SIG-M5 treated with dmso at 0.1 percent for 504 hours (cell line): ENCODE results near the gene FBXL2.

Source experiments
- DNase-seq: peaks from one replicate; lab custom pipeline; 2025; ENCODE audit not compliant: unreplicated experiment; lab: John Stamatoyannopoulos, UW

The FBXL2 gene

GRCh38 chr3:33277193-33277882, at the start of gene FBXL2:
Gene FBXL2, plus strand, starts transcription at chr3:33277442. Its CDS starts 71 bp downstream, at chr3:33277513.
- DNase-seq = no peak

DNA sequence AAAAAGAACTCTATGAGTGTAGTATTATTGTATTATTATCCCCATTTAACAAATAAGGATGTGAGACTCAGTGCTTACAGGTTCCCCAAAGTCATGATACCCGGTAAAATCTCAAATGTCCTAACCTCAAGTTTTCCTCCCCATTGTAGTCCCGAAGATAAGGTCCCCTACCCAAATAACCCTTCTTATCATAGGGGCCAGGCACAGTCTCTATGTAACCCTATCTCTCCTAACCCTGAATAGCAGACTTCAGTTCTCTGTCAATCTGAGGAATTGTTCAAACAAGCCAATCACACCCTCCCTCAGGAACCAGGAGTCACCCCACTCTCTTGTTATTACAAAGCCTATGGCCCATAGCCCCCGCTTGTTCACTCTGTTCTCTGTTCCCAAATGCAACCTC, 48.2 kb upstream of the FBXL2 start:
- DNase-seq = no peak

DNA sequence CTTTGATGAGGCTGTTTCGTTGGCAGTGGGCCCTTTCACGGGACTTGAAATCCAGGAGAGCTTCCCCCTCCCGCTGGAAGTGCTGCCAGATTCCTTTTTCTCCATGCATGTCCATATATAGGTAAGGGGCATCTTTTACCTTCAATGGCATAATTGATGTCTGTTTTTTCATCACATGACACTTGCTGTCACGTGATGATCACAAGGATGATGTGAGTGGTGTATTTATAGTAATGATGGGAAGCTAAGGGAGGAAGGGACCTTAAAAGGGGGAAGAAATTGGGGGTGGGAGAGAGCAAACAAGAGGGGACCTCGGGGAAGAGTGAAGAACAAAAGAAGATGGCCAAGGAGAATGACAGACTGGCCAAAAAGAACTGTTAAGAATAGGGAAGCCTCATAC, 47.3 kb upstream of the FBXL2 start:
- DNase-seq = no peak

DNA sequence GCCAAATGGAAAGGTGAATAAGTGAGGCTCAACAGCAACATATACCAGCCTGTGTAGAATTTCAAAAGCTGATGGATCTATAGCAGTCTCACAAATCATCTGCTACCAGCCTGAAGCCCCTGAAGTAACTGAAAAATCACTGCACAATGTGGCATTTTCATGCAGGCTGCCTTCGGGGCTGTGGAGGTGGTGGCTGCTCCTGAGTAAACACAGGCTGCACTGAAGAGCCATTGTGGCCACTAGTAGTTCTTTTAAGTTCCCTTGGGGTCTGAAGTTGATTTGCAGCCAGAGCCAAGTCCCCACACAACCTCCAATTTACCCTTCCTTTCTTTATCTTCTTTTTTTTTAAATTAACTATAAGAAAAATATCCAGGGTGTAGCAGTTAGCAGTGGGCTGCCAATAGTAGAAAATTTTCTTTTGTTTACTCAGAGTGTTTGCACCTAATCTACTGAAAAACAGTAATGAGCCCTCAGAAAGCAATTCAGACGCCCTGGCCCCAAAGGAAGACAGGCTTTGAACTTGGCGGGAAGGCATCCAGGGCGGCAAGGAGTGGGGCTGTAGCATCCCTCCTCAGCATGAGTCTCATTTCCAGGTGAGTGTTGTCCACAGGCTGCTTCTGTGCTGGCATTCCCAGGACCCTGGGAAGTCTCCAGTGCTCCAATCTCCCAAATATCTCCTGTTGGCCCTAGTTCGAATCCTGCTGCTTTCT, 45.3 kb upstream of the FBXL2 start:
- no peak for DNase-seq

DNA sequence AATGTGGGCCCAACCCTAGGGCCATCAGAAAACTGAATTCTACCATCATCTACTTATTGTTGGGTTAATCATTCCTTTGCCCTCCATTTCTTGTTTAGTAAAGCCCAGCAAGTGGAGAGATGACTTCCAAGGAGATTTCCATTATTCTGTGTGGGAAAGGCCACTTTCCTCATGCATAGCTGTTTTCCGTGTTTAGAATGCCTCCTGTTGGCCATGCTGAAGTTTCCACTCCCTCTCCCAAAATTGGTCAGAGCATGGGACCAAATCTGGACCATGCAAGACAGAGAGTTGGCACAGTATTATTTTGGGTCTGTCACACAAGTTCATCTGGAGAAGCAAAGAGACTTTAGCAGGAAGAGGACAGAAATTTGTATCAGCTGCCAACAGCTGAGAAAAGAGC, 43.4 kb upstream of the FBXL2 start:
- no peak for DNase-seq

DNA sequence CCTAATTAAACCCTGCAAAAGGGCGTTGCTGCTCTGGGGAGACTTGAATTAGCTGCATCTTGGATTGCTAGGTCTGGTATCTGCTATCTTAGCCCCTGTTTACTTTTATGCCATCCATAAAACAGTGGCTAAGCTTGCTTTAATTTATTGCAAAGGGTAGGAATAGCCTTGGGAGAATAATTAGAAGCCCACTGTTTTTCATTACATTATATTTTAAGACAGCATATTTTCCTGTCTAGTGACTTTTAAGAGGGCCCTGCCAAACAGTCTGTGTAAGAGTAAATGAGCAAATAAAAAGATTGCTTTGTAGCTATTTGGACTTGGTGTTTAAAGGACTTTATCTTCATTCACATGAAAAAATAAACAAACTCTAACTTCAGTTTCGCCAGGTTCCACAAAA, 41.2 kb upstream of the FBXL2 start:
- no peak for DNase-seq

DNA sequence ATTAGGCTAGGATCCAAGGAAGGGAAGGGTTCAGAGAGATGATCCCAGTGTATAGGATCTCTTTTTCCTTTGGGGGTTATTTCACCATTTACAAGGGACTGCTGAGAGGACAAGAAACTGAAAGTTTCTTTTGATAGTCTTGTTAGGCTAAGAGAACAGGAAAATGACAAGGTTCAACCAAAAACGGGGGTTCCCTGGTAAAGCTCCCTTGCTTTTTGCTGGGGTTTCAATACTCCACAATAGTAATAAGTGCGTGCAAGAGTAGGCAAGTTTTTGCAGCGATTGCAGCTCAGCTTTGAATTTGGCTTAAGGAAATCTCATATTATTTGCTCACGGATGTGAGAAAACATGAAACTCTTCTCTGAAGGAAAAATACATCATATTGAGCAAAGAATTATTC, 39.8 kb upstream of the FBXL2 start:
- DNase-seq = no peak

DNA sequence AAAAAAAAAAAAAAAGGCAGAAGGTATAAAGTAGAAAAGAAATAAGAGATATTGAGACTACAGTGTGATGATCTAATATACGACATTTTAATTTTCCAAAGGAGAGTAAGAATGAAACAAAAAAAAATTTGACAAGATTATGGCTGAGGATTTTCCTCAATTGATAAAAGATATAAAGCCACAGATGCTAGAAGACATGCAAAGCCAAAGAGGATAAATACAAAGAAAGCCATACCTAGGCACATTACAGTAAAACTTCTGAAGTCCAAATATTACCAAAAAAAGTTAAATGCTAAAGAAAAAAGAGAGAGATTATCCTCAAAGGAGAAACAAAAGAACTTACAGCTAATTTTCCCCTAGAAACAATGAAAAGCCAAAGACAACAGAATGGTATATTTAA, 38.3 kb upstream of the FBXL2 start:
- DNase-seq = no peak

DNA sequence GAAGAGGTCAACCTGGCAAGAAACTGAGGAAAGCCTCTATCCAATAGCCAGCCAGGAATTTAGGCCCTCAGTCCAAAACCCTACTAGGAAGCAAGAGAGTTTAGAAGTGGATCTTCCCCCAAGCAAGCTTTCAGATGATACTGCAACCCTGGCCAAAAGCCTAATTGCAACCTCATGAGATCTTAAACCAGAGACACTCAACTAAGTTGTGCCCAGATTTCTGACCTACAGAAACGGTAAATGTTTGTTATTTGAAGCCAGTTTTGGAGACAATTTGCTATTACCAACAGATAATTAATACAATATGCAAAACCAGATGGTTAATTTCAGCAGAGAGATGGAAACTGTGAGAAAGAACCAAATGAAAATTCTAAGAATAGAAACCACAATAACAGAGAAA, 37.0 kb upstream of the FBXL2 start:
- no peak for DNase-seq

GRCh38 chr3:33246786-33247185, 30.5 kb upstream of the FBXL2 start:
- DNase-seq = no peak

- DNase-seq = no peak
Measured at GRCh38 chr3:33250712-33251111, 26.5 kb upstream of the FBXL2 start.

GRCh38 chr3:33256249-33256648, 21.0 kb upstream of the FBXL2 start:
- DNase-seq = no peak

- no peak for DNase-seq
Measured at GRCh38 chr3:33260104-33260503, 17.1 kb upstream of the FBXL2 start.

DNA sequence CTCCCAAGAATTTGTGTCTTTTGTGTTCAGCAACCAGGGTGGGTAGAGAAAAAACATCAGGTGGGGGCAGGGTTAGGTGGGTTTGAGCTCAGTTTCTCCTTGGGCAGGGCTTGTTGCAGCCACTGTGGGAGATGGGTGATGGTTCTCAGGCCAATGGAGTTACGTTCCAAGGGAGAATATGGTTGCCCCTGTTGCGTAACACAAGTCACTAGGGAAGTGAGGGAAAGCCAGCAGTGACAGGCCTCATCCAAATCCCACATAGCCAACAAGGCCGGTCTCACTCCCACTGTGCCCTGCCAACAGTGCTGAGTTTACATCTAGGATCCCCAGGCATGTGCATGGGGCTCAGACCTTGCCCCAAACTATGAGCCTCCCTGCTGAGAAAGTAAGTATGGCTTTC, 7.9 kb upstream of the FBXL2 start:
- no peak for DNase-seq

DNA sequence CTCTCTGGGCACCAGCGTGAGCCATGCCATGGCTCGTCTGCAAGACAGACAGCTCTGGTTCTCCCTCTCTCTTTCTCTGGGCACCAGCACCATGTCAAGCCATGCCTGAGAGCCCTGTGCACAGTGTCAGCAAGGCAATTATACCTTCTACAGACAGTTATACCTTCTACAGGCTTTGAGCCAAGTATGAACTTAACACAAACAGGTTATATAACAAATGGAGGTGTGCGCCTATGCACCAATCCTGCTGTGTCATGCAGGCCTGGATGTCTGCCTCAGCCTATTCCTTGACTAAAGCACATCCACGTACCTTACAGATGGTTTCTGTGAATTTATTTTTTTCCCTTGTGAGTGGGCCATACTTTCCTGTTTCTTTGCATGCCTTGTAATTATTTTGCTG, 5.9 kb upstream of the FBXL2 start:
- DNase-seq = no peak

- no peak for DNase-seq
Measured at GRCh38 chr3:33273628-33274027, 3.6 kb upstream of the FBXL2 start.

DNA sequence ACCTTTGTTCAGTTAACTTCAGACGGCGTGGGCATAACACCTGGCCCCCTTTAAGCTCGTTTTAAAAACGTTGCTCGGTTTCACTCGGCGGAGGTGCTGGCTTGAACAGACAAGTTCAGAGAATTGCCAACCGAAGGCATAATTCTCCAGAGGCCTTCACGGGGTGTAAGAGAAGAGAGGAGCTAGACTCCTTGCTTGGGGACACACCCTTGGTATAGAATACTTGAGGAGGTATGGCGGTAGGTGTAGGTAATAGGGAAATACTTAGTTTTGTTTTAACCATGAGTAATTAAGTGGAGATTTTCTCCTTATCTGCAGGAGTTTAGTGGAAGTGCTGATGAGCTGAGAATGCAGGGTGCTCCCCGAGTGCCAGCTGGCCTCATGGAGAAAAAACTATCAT, 921 bp downstream of the FBXL2 start:
- DNase-seq = no peak

- DNase-seq = no peak
Measured at GRCh38 chr3:33287672-33288282, 10.5 kb downstream of the FBXL2 start.

GRCh38 chr3:33299395-33300081, 22.3 kb downstream of the FBXL2 start:
- no peak for DNase-seq

DNA sequence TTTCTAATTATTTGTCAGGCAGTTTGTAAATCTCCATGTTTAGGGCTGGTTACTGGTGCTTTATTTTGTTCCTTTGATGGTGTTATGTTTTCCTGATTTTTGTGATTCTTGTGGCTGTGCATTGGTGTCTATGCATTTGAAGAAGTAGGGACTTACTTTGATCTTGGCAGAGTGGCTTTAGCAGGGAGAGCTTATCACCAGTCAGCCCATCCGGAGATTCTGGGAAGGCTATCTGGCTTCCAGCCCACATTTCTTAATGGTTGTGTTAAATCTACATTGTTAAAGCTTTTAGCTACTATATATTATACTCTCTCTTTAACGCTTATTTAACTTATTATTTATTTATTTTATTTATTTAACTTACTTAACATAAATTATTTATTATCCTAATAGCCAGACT, 35.1 kb downstream of the FBXL2 start:
- DNase-seq = no peak

- no peak for DNase-seq
Measured at GRCh38 chr3:33313331-33313730, 36.1 kb downstream of the FBXL2 start.

GRCh38 chr3:33314993-33315392, 37.8 kb downstream of the FBXL2 start:
- no peak for DNase-seq
